Stimulated activated CD8-positive, alpha-beta memory T cell treated with anti-CD3 and anti-CD28 coated beads, Interleukin-12 subunit alpha, Interleukin-12 subunit beta, amount 100 ng/mL, for 1 hour (primary cell): Measurements from ENCODE around the gene TTC7B.

Experiments
- DNase-seq: peaks from one replicate; pipeline ENCODE4 v3.0.0-alpha.2; 2020; ENCODE audit warnings: low read depth

TTC7B gene

GRCh38 chr14:90805084-90805391 is 11.2 kb downstream of the TTC7B start:
- no peak for DNase-seq

- DNase-seq = no peak
Observed at GRCh38 chr14:90804292-90805083, 11.7 kb downstream of the TTC7B start.

- no peak for DNase-seq
Observed at GRCh38 chr14:90803249-90803648, 13.0 kb downstream of the TTC7B start.

- no peak for DNase-seq
Observed at GRCh38 chr14:90799420-90799819, 16.8 kb downstream of the TTC7B start.

- no peak for DNase-seq
Observed at GRCh38 chr14:90797919-90798318, 18.3 kb downstream of the TTC7B start.

GRCh38 chr14:90797451-90797850 is 18.8 kb downstream of the TTC7B start:
- no peak for DNase-seq

GRCh38 chr14:90796329-90796728 is 19.9 kb downstream of the TTC7B start:
- DNase-seq = no peak

- no peak for DNase-seq
Observed at GRCh38 chr14:90795744-90796143, 20.5 kb downstream of the TTC7B start.

- no peak for DNase-seq
Observed at GRCh38 chr14:90791486-90791885, 24.7 kb downstream of the TTC7B start.

- no peak for DNase-seq
Observed at GRCh38 chr14:90788031-90788430, 28.2 kb downstream of the TTC7B start.

GRCh38 chr14:90785876-90786450 is 30.3 kb downstream of the TTC7B start:
- no peak for DNase-seq

GRCh38 chr14:90785471-90785870 is 30.8 kb downstream of the TTC7B start:
- DNase-seq = no peak

- no peak for DNase-seq
Observed at GRCh38 chr14:90784621-90785270, 31.5 kb downstream of the TTC7B start.

GRCh38 chr14:90783344-90783743 is 32.9 kb downstream of the TTC7B start:
- DNase-seq = no peak

GRCh38 chr14:90782892-90783291 is 33.3 kb downstream of the TTC7B start:
- no peak for DNase-seq

GRCh38 chr14:90781876-90782275 is 34.4 kb downstream of the TTC7B start:
- no peak for DNase-seq

- no peak for DNase-seq
Observed at GRCh38 chr14:90781344-90781761, 34.9 kb downstream of the TTC7B start.

- no peak for DNase-seq
Observed at GRCh38 chr14:90780519-90780918, 35.7 kb downstream of the TTC7B start.

- no peak for DNase-seq
Observed at GRCh38 chr14:90778571-90779255, 37.5 kb downstream of the TTC7B start.

- DNase-seq = no peak
Observed at GRCh38 chr14:90777830-90778485, 38.3 kb downstream of the TTC7B start.

- no peak for DNase-seq
Observed at GRCh38 chr14:90777358-90777757, 38.9 kb downstream of the TTC7B start.

GRCh38 chr14:90775441-90775840 is 40.8 kb downstream of the TTC7B start:
- no peak for DNase-seq
